Activated CD4-positive, alpha-beta T cell treated with anti-CD3 and anti-CD28 coated beads, Interleukin-2, Interleukin-6, amounts not matched to agents 100 ng/mL and 50 ng/mL, durations not matched to agents 16 hours and 8 hours (primary cell): ENCODE measurements around the gene NPHP4.

Experiments
- DNase-seq: peaks from one replicate; pipeline ENCODE4 v3.0.0-alpha.2; 2020

Gene NPHP4

GRCh38 chr1:5989286-5989605, 3.0 kb downstream of the NPHP4 start:
- DNase-seq: no peak

- no peak for DNase-seq
Observed at GRCh38 chr1:5988596-5989285, 3.5 kb downstream of the NPHP4 start.

GRCh38 chr1:5986018-5986417, 6.2 kb downstream of the NPHP4 start:
- no peak for DNase-seq

- no peak for DNase-seq
Observed at GRCh38 chr1:5985250-5985649, 7.0 kb downstream of the NPHP4 start.

- DNase-seq: no peak
Observed at GRCh38 chr1:5983361-5984103, 8.7 kb downstream of the NPHP4 start.

GRCh38 chr1:5982868-5983267, 9.4 kb downstream of the NPHP4 start:
- no peak for DNase-seq

- peak; percentile 32 for DNase-seq
Observed at GRCh38 chr1:5982276-5982675, 9.9 kb downstream of the NPHP4 start.

GRCh38 chr1:5981009-5981380, 11.2 kb downstream of the NPHP4 start:
- DNase-seq: no peak

GRCh38 chr1:5980314-5981008, 11.8 kb downstream of the NPHP4 start:
- no peak for DNase-seq

GRCh38 chr1:5979536-5980313, 12.5 kb downstream of the NPHP4 start:
- no peak for DNase-seq

- DNase-seq: no peak
Observed at GRCh38 chr1:5978452-5978851, 13.8 kb downstream of the NPHP4 start.

- DNase-seq: no peak
Observed at GRCh38 chr1:5977494-5978444, 14.5 kb downstream of the NPHP4 start.

- no peak for DNase-seq
Observed at GRCh38 chr1:5976726-5977493, 15.3 kb downstream of the NPHP4 start.

- DNase-seq: no peak
Observed at GRCh38 chr1:5976231-5976630, 16.0 kb downstream of the NPHP4 start.

- peak; percentile 63 for DNase-seq
Observed at GRCh38 chr1:5975133-5975880, 16.9 kb downstream of the NPHP4 start.

- no peak for DNase-seq
Observed at GRCh38 chr1:5974631-5975030, 17.6 kb downstream of the NPHP4 start.

GRCh38 chr1:5973771-5974170, 18.5 kb downstream of the NPHP4 start:
- no peak for DNase-seq

- DNase-seq: no peak
Observed at GRCh38 chr1:5972198-5972520, 20.1 kb downstream of the NPHP4 start.

GRCh38 chr1:5971471-5972197, 20.6 kb downstream of the NPHP4 start:
- DNase-seq: no peak
